Stimulated activated CD8-positive, alpha-beta memory T cell treated with anti-CD3 and anti-CD28 coated beads, Interleukin-7, amount 100 ng/mL, for 4 hours (primary cell): ENCODE measurements around the gene CCM2.
"Not testable (repeated sequence)": the region's sequence is repeated elsewhere in the genome, so short reads cannot be mapped to it uniquely, and the experiment has no call there.

ENCODE experiments used
- DNase-seq, 2 donors: peaks; one replicate each; pipeline ENCODE4 v3.0.0-alpha.2; 2020; ENCODE audit warnings: low read depth in 2 of 2

The CCM2 gene

GRCh38 chr7:44999245-45000092 lies 532 bp upstream of the CCM2 start:
- DNase-seq = peak; percentile 99

- DNase-seq = peak; percentile 55 to 65
These were observed 1.2 kb downstream of the CCM2 start for GRCh38 chr7:45001138-45001694.

DNA sequence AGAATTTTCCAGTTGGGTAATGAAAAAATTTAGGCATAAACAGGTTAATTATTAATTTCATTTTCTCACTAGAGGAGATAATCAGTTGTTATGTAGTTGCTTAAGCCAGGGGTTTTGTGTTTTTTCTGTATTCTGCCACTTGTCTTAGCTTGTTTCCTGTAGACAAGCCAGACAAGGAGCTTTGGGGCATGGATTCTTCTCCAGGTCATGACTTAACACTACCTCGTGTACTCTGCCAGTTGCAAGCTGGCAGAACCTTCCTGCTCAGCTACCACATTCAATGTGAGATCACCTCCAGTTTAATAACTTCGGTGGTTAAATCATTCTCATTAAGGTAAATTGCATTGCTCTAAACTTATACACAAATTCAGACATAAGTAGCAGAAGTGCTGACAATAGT lies 1.8 kb downstream of the CCM2 start:
- DNase-seq = no peak

DNA sequence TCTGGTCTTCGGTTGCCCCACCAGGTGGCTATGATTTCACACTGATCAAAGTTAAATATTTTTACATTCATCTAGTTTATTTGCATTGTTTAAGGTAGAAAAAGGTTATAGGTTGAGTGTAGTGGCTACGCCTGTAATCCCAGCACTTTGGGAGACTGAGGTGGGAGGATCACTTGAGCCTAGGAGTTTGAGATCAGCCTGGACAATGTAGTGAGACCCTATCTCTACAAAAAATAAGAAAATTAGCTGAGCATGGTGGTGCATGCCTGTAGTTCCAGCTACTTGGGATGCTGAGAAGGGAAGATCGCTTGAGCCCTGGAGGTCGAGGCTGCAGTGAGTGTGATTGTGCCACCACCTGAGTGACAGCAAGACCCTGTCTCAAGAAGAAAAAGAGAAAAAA lies 3.8 kb downstream of the CCM2 start:
- DNase-seq = no peak

- DNase-seq = no peak
These were observed 7.1 kb downstream of the CCM2 start for GRCh38 chr7:45007106-45007505.

GRCh38 chr7:45007571-45008328 lies 7.7 kb downstream of the CCM2 start:
- no peak for DNase-seq

- DNase-seq = no peak
These were observed 13.5 kb downstream of the CCM2 start for GRCh38 chr7:45013465-45013967.

DNA sequence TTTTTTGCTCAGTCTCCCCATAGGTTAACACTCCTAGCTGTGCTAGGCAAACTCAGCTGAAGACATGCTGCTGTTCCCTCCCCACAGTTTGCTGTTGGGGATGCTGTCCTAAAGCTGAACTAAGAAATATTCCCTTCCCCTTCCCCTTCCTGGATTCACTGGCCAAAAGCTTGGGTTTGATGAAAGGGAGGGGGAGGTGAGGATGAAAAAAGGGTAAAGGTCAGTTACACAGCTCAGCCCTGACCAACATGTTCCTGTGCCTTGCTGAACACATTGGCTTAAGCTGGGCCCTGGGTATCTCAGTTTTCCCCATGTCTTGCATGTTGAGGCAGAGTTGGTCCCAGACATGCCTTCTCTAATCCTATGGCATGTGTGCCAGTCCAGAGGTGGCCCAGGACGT lies 15.3 kb downstream of the CCM2 start:
- DNase-seq = no peak

- no peak for DNase-seq
These were observed 17.3 kb downstream of the CCM2 start for GRCh38 chr7:45017253-45017652.

DNA sequence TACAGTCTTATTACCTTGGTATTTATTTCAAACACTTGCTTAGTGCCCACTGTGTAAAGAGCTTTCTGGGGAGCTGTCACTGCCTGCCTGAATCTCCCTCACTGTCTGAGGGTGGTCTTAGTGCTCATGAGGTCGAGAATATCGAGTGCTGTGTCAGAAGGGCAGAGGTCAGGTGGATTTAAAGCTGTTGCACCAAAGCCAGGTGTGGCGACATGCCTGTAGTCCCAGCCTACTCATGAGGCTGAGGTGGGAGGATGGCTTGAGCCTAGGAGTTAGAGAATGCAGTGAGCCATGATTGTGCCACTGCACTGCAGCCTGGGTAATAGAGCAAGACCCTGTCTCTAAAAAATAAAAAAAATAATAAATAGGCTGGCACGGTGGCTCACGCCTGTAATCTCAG lies 20.9 kb downstream of the CCM2 start:
- DNase-seq = no peak

GRCh38 chr7:45021604-45022296 lies 21.7 kb downstream of the CCM2 start:
- no peak for DNase-seq

DNA sequence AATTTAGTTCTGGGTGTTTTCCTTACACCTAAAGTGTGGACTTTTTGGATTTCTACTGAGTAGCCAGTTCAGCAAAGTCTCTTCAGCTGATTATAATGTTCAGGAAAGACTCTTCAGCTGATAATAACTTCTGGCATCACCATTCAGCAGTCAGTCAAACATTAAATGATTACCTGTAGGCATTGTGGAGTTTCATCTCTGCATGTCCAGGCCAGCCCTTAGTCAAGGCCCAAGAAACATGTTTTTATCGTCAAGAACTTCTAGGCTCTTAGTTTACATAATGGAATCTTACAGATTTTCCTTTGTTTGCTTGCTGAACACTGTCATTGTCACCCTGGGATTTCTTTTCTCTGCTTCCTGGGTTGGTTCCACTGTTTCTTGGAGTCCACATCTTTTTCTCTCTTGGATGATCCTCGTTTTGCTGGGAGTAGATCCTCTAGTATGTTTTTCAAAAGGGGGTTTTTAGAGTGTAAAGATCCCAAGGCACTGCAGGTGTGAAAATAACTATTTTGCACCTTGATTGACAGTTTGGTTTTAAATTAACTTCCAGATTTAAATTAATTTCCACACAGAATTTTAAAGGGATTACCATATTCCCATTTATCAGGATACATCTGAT lies 24.2 kb downstream of the CCM2 start:
- no peak for DNase-seq

GRCh38 chr7:45025473-45025872 lies 25.5 kb downstream of the CCM2 start:
- not testable (repeated sequence) for DNase-seq

GRCh38 chr7:45026013-45026412 lies 26.0 kb downstream of the CCM2 start:
- no peak for DNase-seq

DNA sequence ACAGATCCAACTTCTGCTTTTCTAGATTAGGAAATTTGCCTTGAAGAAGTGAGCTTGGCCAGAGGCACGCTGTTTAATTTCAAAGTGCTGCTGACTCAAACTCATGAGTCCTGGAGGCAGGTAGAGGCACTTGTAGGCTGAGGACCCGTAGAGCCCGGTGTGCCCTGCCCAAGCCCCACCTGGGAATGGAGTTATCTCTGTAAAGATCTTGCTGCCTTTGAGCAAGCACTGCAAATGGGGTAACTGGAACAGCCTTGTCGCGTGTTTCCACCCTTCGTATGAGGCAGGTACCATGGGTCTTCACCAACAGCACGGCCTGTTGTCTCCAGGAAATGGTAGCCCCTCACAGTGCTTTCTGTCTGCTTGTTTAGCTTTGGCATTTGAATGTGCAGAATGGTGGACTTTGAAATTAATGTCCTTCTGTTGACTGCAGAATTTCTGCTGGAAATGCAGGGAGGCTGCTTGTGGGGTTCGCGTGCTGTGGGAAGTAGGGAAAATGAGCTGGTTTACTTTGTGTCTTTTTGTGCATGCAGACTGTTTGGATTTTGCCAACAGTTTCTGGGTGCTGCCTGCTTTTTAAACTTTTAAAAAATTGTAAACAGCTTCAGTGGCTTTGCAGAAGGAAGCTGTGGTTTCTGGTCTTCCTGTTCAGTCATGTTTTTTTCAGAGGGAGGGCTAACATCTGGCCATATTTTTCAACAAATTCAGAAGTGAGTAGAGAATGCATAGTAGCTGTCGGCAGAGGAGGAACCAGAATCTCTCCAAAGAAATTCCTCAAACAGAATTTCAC lies 27.2 kb downstream of the CCM2 start:
- DNase-seq = peak in 1 of 2 donors; percentile 24

- DNase-seq = no peak
These were observed 27.7 kb downstream of the CCM2 start for GRCh38 chr7:45027774-45028114.

DNA sequence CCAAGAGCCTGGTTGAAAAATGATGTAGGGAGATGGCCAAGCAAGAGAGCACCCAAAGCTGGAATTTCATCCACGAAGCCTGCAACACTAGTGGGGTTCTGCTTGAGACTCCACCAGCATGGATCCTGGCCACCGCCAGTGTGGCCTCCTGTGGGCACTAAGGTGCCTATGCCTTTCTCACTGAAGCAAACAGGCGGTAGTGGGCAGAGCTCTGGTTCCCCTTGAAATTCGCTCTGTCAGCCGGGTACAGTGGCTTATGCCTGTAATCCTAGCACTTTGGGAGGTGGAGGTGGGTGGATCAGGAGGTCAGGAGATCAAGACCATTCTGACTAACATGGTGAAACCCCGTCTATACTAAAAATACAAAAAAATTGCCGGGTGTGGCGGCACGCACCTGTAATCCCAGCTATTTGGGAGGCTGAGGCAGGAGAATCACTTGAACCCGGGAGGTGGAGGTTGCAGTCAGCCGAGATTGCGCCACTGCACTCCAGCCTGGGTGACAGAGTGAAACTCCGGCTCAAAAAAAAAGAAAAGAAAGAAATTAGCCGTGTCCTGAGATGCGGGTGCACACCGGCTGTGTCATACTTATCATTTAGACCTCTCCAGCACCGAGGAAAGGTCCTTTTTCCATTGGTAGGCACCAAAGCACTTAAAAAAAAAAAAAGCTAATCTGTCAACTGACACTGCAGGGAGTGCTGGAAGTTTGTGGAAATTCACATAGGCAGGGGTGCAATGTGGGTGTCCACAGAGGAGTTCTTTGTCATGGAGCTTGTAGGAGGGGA lies 28.3 kb downstream of the CCM2 start:
- no peak for DNase-seq

DNA sequence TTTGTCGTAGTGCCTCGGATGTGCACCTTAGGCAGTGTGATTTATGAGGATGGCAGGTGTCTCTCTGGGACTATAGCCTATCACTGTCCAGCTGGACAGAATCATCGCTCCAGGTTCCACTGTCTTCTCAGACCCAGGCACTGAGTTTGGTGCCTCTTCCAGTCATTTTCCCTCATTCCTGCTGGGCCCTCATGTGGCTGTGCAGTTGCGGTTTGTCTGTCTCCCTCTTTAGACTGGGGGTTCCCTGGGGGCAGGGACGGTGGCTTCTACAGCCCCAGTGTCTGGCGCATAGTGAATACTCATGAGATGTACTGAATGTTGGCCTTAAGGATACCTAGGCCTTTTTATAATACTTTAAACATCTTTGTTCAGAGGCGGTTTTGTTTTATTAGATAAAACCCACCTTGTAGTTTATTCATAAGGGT lies 28.9 kb downstream of the CCM2 start:
- no peak for DNase-seq

DNA sequence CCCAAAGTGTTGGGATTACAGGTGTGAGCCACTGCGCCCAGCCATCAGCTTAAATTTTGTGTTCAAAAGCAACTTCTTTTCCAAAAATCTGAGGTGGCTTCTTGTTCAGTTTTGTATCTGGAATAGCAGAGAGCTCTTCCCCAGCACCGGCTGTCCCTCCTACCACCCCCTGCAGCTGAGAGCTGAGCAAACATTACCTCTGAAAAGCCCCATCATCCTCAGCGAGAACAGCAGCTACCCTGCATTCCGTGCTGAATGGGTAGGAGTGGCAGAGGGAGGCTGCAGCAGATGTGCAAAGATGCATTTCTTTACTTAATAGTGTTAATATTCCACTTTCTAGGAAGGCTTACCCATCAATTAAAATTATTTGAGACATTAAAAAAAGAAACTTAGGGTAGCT lies 31.8 kb downstream of the CCM2 start:
- no peak for DNase-seq

GRCh38 chr7:45032421-45032820 lies 32.4 kb downstream of the CCM2 start:
- DNase-seq = no peak
